BE2C (cell line): ENCODE data around the gene ZNF316.

Experiments used
- DNase-seq: peaks from one replicate; pipeline ENCODE4 v3.0.0-alpha.2; 2020
- H3K27me3 ChIP-seq: fragments of 250-450 bp; sonication (Bioruptor Pico); 2 replicates; pipeline ENCODE4 v1.5.1; 2020; ENCODE audit warnings: mild to moderate bottlenecking
- H3K36me3 ChIP-seq: fragments of 250-450 bp; sonication (Bioruptor Pico); 2 replicates; pipeline ENCODE4 v1.5.1; 2020; ENCODE audit warnings: mild to moderate bottlenecking
- H3K4me1 ChIP-seq: fragments of 250-450 bp; sonication (Bioruptor Pico); 2 replicates; pipeline ENCODE4 v1.5.1; 2020
- H3K4me3 ChIP-seq: 2 replicates; pipeline ENCODE4 v1.5.1; 2011; ENCODE audit warnings: low read depth, low read length
- H3K9me3 ChIP-seq: fragments of 250-450 bp; sonication (Bioruptor Pico); 2 replicates; pipeline ENCODE4 v1.5.1; 2020
- TF ChIP-seq, protein P1 (sequence below): IDR thresholded peaks from 2 replicates; pipeline ENCODE4 v1.5.1; 2012; ENCODE audit warnings: mild to moderate bottlenecking, low read depth, low read length

ZNF316 gene

DNA sequence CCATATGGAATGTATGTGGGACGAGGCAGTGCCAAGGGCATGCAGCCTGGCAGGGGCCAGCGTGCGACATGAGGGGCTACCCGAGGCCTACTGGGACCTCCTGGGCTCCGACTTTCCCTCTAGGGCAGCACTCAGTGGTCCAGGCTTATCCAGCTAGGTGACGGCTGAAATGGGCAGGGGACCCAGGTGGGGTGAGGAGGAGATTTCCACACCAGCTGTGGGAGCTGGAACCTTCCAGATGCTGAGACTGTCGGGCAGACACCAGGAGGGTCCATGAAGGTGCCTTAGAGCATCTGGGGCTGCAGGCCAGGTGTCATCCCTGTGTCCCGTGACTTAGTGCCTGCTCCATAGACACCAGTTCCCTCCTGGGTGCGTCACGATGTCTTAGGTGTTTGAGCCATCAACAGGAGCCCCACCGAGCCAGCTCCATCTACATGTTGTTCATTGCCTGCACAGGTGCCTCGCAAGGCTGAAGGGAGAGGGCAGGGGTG, 13.4 kb downstream of the ZNF316 start:
- Histone ChIP-seq H3K27me3 (no peaks in the 10 kb centered on the region), H3K36me3 (peaks cover 75% of the 10 kb centered on the region), H3K9me3 (no peaks in the 10 kb centered on the region; the same call in 1 of the 2 replicates), H3K4me3 (no peak overlapping the region), H3K4me1 (no peaks in the 10 kb centered on the region)
- no peak for DNase-seq
- TF ChIP-seq, protein P1, sequence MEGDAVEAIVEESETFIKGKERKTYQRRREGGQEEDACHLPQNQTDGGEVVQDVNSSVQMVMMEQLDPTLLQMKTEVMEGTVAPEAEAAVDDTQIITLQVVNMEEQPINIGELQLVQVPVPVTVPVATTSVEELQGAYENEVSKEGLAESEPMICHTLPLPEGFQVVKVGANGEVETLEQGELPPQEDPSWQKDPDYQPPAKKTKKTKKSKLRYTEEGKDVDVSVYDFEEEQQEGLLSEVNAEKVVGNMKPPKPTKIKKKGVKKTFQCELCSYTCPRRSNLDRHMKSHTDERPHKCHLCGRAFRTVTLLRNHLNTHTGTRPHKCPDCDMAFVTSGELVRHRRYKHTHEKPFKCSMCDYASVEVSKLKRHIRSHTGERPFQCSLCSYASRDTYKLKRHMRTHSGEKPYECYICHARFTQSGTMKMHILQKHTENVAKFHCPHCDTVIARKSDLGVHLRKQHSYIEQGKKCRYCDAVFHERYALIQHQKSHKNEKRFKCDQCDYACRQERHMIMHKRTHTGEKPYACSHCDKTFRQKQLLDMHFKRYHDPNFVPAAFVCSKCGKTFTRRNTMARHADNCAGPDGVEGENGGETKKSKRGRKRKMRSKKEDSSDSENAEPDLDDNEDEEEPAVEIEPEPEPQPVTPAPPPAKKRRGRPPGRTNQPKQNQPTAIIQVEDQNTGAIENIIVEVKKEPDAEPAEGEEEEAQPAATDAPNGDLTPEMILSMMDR, result no peak

DNA sequence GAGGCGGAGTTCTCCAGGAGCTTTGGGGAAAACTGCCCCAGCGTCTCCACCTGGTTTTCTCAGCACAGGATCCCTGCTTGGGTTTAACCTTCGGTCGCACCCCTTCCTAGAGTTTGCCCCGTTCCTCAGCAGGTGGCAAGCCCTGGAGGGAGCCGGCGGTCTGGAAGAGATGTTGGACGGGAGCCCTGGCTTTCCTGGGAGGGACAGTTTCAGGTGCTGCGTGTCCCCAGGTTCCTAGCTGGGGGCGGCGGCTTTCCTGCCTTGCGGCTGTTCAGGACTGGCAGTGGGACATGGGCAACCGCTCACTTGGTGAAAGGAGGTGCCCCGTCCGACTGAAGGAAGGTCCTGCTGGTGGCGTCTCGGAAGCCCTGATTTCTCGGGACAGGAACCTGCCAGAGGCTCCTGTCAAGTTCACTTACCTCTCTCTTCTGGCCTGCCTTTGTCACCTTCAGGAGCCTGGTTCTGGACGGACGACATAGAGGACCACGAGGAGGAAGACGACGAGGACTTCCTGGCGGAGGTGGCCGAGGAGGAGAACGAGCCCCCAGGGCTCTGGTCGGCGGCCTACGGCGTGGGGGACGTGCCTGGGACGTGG, 14.8 kb downstream of the ZNF316 start:
- no peaks in the 10 kb centered on the region; the same call in 1 of the 2 replicates for H3K9me3 ChIP-seq
- no peak overlapping the region for H3K4me3 ChIP-seq
- H3K27me3 ChIP-seq, result no peaks in the 10 kb centered on the region
- DNase-seq, result no peak
- TF ChIP-seq, protein P1, result no peak
- H3K4me1 ChIP-seq, result no peaks in the 10 kb centered on the region
- peaks cover 65% of the 10 kb centered on the region for H3K36me3 ChIP-seq

DNA sequence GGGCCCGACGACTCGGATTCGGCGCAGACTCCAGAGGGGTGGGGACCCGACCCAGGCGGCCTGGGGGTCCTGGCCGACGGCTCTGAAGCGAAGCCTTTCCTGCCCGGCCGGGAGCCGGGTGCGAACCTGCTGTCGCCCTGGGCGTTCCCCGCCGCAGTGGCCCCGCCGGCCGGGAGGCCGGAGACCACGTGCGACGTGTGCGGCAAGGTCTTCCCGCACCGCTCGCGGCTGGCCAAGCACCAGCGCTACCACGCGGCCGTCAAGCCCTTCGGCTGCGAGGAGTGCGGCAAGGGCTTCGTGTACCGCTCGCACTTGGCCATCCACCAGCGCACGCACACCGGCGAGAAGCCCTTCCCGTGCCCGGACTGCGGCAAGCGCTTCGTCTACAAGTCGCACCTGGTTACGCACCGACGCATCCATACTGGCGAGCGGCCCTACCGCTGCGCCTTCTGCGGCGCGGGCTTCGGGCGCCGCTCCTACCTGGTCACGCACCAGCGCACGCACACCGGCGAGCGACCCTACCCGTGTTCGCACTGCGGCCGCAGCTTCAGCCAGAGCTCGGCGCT, 15.4 kb downstream of the ZNF316 start:
- no peak for DNase-seq
- H3K27me3 ChIP-seq, result no peaks in the 10 kb centered on the region
- no peaks in the 10 kb centered on the region for H3K4me1 ChIP-seq
- TF ChIP-seq, protein P1, result no peak
- no peaks in the 10 kb centered on the region; the same call in 1 of the 2 replicates for H3K9me3 ChIP-seq
- H3K4me3 ChIP-seq, result no peak overlapping the region
- H3K36me3 ChIP-seq, result peaks cover 59% of the 10 kb centered on the region

DNA sequence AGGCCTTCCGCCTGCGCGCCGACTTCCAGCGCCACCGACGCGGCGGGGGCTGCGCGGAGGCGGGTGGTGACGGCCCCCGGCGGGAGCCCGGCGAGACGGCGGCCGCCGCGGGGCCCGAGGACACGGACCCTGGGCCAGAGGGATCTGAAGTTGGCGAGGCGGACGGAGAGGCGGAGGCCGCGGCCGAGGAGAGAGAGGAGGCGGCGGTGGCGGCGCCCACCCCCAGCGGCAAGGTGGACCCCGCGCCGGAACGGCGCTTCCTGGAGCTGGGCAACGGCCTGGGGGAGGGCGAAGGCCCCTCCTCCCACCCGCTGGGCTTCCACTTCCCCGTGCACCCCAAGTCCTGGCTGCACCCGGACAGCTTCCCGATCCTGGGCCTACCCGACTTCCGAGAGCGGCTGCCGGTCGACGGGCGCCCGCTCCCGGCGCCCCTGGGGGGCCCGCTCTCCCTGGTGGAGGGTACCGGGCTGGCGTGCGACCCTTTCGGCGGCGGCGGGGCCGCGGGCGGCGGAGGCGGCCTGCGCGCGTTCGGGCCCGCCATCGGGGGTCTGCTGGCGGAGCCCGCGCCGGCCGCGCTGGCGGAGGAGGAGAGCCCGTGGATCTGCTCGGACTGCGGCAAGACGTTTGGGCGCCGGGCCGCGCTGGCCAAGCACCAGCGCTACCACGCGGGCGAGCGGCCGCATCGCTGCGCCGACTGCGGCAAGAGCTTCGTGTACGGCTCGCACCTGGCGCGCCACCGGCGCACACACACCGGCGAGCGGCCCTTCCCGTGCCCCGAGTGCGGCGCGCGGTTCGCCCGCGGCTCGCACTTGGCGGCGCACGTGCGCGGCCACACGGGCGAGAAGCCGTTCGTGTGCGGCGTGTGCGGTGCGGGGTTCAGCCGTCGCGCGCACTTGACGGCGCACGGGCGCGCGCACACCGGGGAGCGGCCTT, 16.2 kb downstream of the ZNF316 start:
- H3K4me1 ChIP-seq, result no peaks in the 10 kb centered on the region
- TF ChIP-seq, protein P1, result no peak
- peaks cover 54% of the 10 kb centered on the region for H3K36me3 ChIP-seq
- H3K4me3 ChIP-seq, result no peak overlapping the region
- no peaks in the 10 kb centered on the region for H3K27me3 ChIP-seq
- no peaks in the 10 kb centered on the region; the same call in 1 of the 2 replicates for H3K9me3 ChIP-seq
- DNase-seq, result no peak

DNA sequence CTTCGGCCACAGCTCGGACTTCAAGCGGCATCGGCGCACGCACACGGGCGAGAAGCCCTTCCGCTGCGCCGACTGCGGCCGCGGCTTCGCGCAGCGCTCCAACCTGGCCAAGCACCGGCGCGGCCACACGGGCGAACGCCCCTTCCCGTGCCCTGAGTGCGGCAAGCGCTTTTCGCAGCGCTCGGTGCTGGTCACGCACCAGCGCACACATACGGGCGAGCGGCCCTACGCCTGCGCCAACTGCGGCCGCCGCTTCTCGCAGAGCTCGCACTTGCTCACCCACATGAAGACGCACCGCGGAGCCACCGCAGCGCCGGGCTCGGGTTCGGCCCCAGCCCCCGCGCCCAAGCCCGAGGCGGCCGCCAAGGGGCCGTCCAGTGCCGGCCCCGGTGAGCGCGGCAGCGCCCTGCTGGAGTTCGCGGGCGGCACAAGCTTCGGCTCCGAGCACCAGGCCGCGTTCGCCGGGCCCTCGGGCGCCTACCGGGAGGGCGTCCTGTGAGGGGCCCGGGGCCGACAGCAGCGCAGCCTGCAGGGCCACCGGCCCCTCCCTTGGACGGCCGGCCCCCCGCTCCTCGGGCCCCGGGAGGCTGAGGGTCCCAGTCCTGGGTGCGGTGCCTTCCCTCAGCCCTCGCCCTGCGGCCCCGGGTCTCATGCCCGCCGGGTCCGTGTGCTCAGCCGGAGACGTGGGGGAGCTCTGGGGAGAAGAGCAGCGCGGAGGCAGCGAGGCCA, 17.2 kb downstream of the ZNF316 start:
- peaks cover 44% of the 10 kb centered on the region for H3K36me3 ChIP-seq
- H3K9me3 ChIP-seq, result no peaks in the 10 kb centered on the region; the same call in 1 of the 2 replicates
- TF ChIP-seq, protein P1, result no peak
- H3K27me3 ChIP-seq, result no peaks in the 10 kb centered on the region
- DNase-seq, result no peak
- no peak overlapping the region for H3K4me3 ChIP-seq
- H3K4me1 ChIP-seq, result no peaks in the 10 kb centered on the region
